HEK293T (cell line): ENCODE measurements around the gene PROK2.

Experiments
- CTCF ChIA-PET: fragments of 350-600 bp; formaldehyde crosslinking; extraction: SDS; loops from one replicate; lab custom pipeline; 2021; ENCODE audit warnings: antibody characterized with exemption, inconsistent platforms; lab: Yijun Ruan, JAX
- POLR2A ChIA-PET: fragments of 350-600 bp; formaldehyde crosslinking; extraction: SDS; loops from one replicate; lab custom pipeline; 2020; ENCODE audit warnings: antibody characterized with exemption, inconsistent platforms; lab: Yijun Ruan, JAX
- DNase-seq: peaks from one replicate; pipeline ENCODE4 v3.0.0; 2012; ENCODE audit warnings: mixed read lengths; ENCODE audit errors: extremely low spot score
- ARNT ChIP-seq: fragments of 450-650 bp; IDR thresholded peaks from 2 replicates; pipeline ENCODE4 v1.6.1; 2017; ENCODE audit warnings: mild to moderate bottlenecking
- BHLHE40 ChIP-seq: fragments of 450-650 bp; IDR thresholded peaks from 2 replicates; pipeline ENCODE4 v1.6.1; 2016; ENCODE audit warnings: mild to moderate bottlenecking, moderate library complexity, borderline replicate concordance
- CTBP1 ChIP-seq: fragments of 450-650 bp; IDR thresholded peaks from 2 replicates; pipeline ENCODE4 v1.6.1; 2016; ENCODE audit warnings: borderline replicate concordance
- ELF4 ChIP-seq: fragments of 450-650 bp; IDR thresholded peaks from 2 replicates; pipeline ENCODE4 v1.6.1; 2017; ENCODE audit warnings: antibody characterized with exemption
- FOXA1 ChIP-seq: fragments of 450-650 bp; IDR thresholded peaks from 2 replicates; pipeline ENCODE4 v1.6.1; 2016; ENCODE audit warnings: mild to moderate bottlenecking
- FOXK2 ChIP-seq: fragments of 450-650 bp; IDR thresholded peaks from 2 replicates; pipeline ENCODE4 v1.6.1; 2016; ENCODE audit warnings: mild to moderate bottlenecking
- FOXM1 ChIP-seq: fragments of 450-650 bp; IDR thresholded peaks from 2 replicates; pipeline ENCODE4 v1.6.1; 2017; ENCODE audit warnings: mild to moderate bottlenecking, borderline replicate concordance
- HDGF ChIP-seq: fragments of 450-650 bp; IDR thresholded peaks from 2 replicates; pipeline ENCODE4 v1.6.1; 2017; ENCODE audit warnings: antibody characterized with exemption, borderline replicate concordance
- L3MBTL2 ChIP-seq: fragments of 450-650 bp; conservative IDR thresholded peaks from 2 replicates; pipeline ENCODE4 v1.6.1; 2016; ENCODE audit warnings: mild to moderate bottlenecking
- LEF1 ChIP-seq: fragments of 450-650 bp; IDR thresholded peaks from 2 replicates; pipeline ENCODE4 v1.6.1; 2017; ENCODE audit warnings: mild to moderate bottlenecking, borderline replicate concordance
- NFRKB ChIP-seq: fragments of 450-650 bp; IDR thresholded peaks from 2 replicates; pipeline ENCODE4 v1.6.1; 2016; ENCODE audit warnings: mild to moderate bottlenecking, moderate library complexity
- SP1 ChIP-seq: fragments of 450-650 bp; IDR thresholded peaks from 2 replicates; pipeline ENCODE4 v1.6.1; 2017
- SUZ12 ChIP-seq: fragments of 450-650 bp; IDR thresholded peaks from 2 replicates; pipeline ENCODE4 v1.6.1; 2016; ENCODE audit warnings: mild to moderate bottlenecking
- TARDBP ChIP-seq: fragments of 450-650 bp; IDR thresholded peaks from 2 replicates; pipeline ENCODE4 v1.6.1; 2016
- ZNF384 ChIP-seq: fragments of 450-650 bp; IDR thresholded peaks from 2 replicates; pipeline ENCODE4 v1.6.1; 2016
- TF ChIP-seq, protein P1 (sequence below): fragments of 450-650 bp; IDR thresholded peaks from 2 replicates; pipeline ENCODE4 v1.6.1; 2016

The PROK2 gene

DNA sequence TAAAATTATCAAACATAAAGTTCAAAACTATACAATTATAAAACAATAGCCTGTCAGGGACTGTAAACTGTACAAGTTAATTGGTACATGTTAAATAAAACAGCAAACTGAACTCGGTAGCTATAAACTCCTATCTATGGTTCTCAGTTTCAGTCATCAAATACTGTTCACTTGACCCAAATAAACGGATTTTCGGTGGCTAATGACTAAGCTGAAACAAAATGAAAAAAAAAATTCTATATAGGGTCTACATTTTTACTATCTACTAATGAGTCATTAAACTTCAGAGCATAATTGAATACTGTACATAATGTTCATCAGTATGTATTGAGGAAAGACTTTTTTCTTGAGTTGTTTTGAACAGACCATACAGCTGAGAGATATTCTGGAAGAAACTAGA lies 6.6 kb downstream of the PROK2 start:
- POLR2A ChIA-PET = no interaction called here
- CTCF ChIA-PET = no interaction called here
- DNase-seq = no peak
- no peak for TF ChIP-seq FOXK2
- no peak for TF ChIP-seq TARDBP
- no peak for TF ChIP-seq SUZ12
- TF ChIP-seq BHLHE40 = no peak
- no peak for TF ChIP-seq NFRKB
- TF ChIP-seq HDGF = no peak
- TF ChIP-seq ARNT = no peak
- TF ChIP-seq ZNF384 = no peak

DNA sequence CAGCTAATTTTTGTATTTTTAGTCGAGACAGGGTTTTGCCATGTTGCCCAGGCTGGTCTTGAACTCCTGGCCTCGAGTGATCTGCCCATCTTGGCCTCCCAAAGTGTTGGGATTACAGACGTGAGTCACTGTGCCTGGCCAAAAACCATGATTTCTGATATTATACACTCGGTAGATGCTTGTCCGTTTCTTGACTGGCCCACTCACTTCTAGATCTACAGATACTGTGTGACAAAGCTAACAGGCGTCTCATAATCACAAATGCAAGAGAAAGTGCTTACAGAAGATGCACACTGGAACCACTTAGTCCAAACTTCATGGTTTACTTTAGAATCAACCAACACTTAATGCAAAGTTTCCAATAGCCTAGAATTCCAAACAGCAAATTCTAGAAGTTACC lies 8.4 kb downstream of the PROK2 start:
- POLR2A ChIA-PET = no interaction called here
- CTCF ChIA-PET = no interaction called here
- DNase-seq = no peak
- TF ChIP-seq, protein P1, sequence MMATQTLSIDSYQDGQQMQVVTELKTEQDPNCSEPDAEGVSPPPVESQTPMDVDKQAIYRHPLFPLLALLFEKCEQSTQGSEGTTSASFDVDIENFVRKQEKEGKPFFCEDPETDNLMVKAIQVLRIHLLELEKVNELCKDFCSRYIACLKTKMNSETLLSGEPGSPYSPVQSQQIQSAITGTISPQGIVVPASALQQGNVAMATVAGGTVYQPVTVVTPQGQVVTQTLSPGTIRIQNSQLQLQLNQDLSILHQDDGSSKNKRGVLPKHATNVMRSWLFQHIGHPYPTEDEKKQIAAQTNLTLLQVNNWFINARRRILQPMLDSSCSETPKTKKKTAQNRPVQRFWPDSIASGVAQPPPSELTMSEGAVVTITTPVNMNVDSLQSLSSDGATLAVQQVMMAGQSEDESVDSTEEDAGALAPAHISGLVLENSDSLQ = no peak
- TF ChIP-seq TARDBP (no peak), FOXK2 (no peak), HDGF (no peak), NFRKB (no peak), BHLHE40 (no peak), ZNF384 (no peak), CTBP1 (no peak), ELF4 (no peak), SUZ12 (no peak), L3MBTL2 (no peak), FOXM1 (no peak), SP1 (no peak), FOXA1 (no peak), LEF1 (no peak), ARNT (no peak)

DNA sequence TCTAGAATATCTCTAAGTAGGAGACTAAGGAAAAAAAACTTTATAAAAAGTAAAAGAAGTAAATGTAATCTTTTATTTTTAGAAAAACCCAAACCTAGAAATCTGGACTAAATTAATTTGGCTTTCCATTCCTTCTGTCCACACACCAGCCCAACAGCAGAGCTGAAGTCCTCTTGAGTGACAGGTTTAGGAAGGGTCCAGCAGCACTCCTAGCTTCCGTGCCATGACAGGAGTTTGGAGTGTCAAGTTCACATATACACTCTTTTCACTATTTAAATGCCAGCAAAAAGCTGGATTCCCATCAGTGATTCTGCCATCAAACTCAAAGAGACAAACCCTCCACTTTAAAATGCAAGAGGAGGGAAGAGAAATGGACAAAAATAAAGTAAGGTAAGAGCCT lies 13.1 kb downstream of the PROK2 start:
- CTCF ChIA-PET = no interaction called here

DNA sequence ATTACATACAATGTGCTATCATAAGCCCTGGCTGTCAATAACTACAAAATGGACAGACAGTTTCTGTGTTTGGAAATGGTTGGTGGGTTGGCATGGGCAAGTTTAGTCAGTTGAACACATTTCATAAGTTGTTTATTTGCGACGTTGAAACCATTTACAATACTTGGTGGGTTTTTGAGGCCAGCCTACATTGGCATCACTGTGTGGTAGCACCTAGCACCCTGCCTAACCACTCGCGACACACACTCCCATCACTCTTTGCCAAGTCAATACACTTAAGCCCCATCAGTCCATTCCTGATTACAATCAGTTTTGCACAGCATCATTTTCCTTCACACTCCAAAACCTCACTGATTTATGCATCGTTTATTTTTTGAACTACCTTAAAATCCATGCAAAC lies 13.8 kb downstream of the PROK2 start:
- TF ChIP-seq BHLHE40 = no peak
- TF ChIP-seq ELF4 = no peak
- TF ChIP-seq, protein P1 = no peak
- no peak for TF ChIP-seq FOXK2
- no peak for TF ChIP-seq LEF1
- no peak for TF ChIP-seq L3MBTL2
- TF ChIP-seq SUZ12 = no peak
- TF ChIP-seq FOXM1 = no peak
- no peak for TF ChIP-seq HDGF
- no peak for TF ChIP-seq ARNT
- TF ChIP-seq CTBP1 = no peak
- no peak for TF ChIP-seq ZNF384
- TF ChIP-seq NFRKB = no peak
- no peak for TF ChIP-seq SP1
- ChIA-PET CTCF (no interaction called here), POLR2A (no interaction called here)
- DNase-seq = no peak

More for the DNA sequence above, 13.1 kb downstream of the PROK2 start:
- no peak for DNase-seq
- POLR2A ChIA-PET = no interaction called here
- TF ChIP-seq NFRKB = no peak
- TF ChIP-seq FOXA1 = no peak
- TF ChIP-seq, protein P1 = peak; percentile 81

DNA sequence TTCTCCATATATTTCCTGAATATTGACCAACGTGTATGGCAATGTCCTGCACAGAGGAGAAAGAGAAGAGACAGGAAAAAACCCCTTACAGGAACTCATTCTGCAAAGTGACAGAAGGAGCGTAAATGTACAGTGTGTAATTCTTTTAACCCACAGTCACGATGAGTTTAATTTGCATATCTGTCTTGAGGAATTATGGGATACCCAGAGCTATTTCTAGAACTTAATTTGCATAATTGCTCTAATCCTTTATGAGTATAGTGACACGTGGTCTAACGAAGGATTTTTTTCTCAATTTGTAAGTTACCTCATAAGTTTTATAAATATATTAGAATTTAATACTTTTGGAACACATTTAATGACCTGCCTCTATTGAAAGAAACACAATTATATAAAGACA lies 21.5 kb downstream of the PROK2 start:
- CTCF ChIA-PET = no interaction called here
- POLR2A ChIA-PET = no interaction called here
- DNase-seq = no peak
- TF ChIP-seq CTBP1 (no peak), L3MBTL2 (no peak), ARNT (no peak), FOXA1 (no peak), HDGF (no peak), FOXM1 (no peak)

DNA sequence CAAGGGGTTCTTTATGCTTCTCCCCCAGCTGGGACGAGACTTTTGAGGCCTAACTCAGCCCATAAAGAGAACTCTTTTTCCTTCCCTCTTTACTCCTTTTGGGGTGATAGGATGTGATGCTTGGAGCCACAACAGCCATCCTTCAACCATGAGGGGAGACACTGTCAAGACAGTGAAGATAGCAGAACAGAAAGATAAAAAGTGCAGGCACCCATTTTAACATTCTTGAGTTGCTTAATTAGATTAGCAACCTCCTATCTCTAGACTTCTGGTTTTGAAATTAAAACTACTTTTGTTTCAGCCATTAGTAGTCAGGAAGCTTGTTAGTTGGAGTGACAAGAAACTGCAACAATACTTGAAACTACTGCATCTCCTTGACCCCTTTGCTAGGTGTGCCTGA lies 24.8 kb downstream of the PROK2 start:
- CTCF ChIA-PET = no interaction called here
- no peak for DNase-seq
- TF ChIP-seq LEF1 (no peak), SUZ12 (no peak), BHLHE40 (no peak), FOXM1 (no peak), L3MBTL2 (no peak), FOXA1 (no peak), ELF4 (no peak), SP1 (no peak), FOXK2 (no peak), NFRKB (no peak), ZNF384 (no peak), HDGF (no peak), CTBP1 (no peak), TARDBP (no peak), ARNT (no peak)
- TF ChIP-seq, protein P1 = no peak
- POLR2A ChIA-PET = no interaction called here
